Keratinocyte (primary cell): ENCODE measurements around the gene DDX31. TPM values are rescaled to one million over a fixed set of nuclear protein-coding genes. Genes with fewer than 3 reads are reported as not detected.

ENCODE experiments used
- DNase-seq: peaks from one replicate; pipeline ENCODE4 v3.0.0-alpha.2; 2011; ENCODE audit warnings: low read depth, missing footprints, low spot score
- FAIRE-seq: peaks from 2 replicates; lab custom pipeline; 2011; peaks lifted over from hg19 to GRCh38; lab: Jason Lieb, UNC
- H2AFZ ChIP-seq: 2 replicates; pipeline ENCODE4 v1.6.0; 2012; ENCODE audit warnings: low read length, control low read depth, inconsistent platforms; ENCODE audit not compliant: control insufficient read depth
- H3K27ac ChIP-seq: 2 replicates; pipeline ENCODE4 v1.5.1; 2011; ENCODE audit warnings: low read length; ENCODE audit not compliant: control insufficient read depth, insufficient read depth
- H3K27me3 ChIP-seq: 3 replicates; pipeline ENCODE4 v1.6.0; 2011; ENCODE audit warnings: low read length; ENCODE audit not compliant: control insufficient read depth, insufficient read depth; ENCODE audit errors: extremely low read depth
- H3K36me3 ChIP-seq, 2 experiments: 2 replicates in 1 of 2; 3 replicates in 1 of 2; pipeline ENCODE4 v1.5.1; 2011; ENCODE audit warnings: low read length in 2 of 2, mild to moderate bottlenecking in 1 of 2; ENCODE audit not compliant: control insufficient read depth in 2 of 2, insufficient read depth in 2 of 2; ENCODE audit errors: extremely low read depth in 1 of 2
- H3K4me1 ChIP-seq: 3 replicates; pipeline ENCODE4 v1.5.1; 2011; ENCODE audit warnings: low read length; ENCODE audit not compliant: control insufficient read depth, insufficient read depth; ENCODE audit errors: extremely low read depth
- H3K4me2 ChIP-seq: 3 replicates; pipeline ENCODE4 v1.6.0; 2011; ENCODE audit warnings: low read depth, low read length; ENCODE audit not compliant: control insufficient read depth, insufficient read depth; ENCODE audit errors: extremely low read depth
- H3K4me3 ChIP-seq, 3 experiments: fragments of 200-600 bp in 1 of 3; sonication (generic) in 1 of 3; 2 replicates in 2 of 3; 3 replicates in 1 of 3; pipeline ENCODE4 v1.5.1; 2011 to 2016; ENCODE audit warnings: low read length in 3 of 3, mild to moderate bottlenecking in 3 of 3, control low read depth in 2 of 3, inconsistent platforms in 1 of 3, low read depth in 1 of 3, mixed read lengths in 1 of 3, mixed run types in 1 of 3, moderate library complexity in 1 of 3; ENCODE audit not compliant: control insufficient read depth in 2 of 3, insufficient read depth in 2 of 3; ENCODE audit errors: extremely low read depth in 1 of 3
- H3K79me2 ChIP-seq: 2 replicates; pipeline ENCODE4 v1.6.0; 2012; ENCODE audit warnings: low read length; ENCODE audit not compliant: control insufficient read depth, insufficient read depth
- H3K9ac ChIP-seq: 3 replicates; pipeline ENCODE4 v1.6.0; 2011; ENCODE audit warnings: low read length; ENCODE audit not compliant: control insufficient read depth, insufficient read depth; ENCODE audit errors: extremely low read depth
- H3K9me1 ChIP-seq: 3 replicates; pipeline ENCODE4 v1.6.0; 2011; ENCODE audit warnings: low read length; ENCODE audit not compliant: control insufficient read depth, insufficient read depth; ENCODE audit errors: extremely low read depth
- H3K9me3 ChIP-seq: 2 replicates; pipeline ENCODE4 v1.5.1; 2012; ENCODE audit warnings: low read depth, low read length; ENCODE audit not compliant: control insufficient read depth
- H4K20me1 ChIP-seq: 3 replicates; pipeline ENCODE4 v1.6.0; 2011; ENCODE audit warnings: low read length; ENCODE audit not compliant: control insufficient read depth, insufficient read depth; ENCODE audit errors: extremely low read depth
- EZH2 ChIP-seq: IDR thresholded peaks from one replicate; pipeline ENCODE4 v1.6.1; 2012; ENCODE audit warnings: inconsistent platforms, mild to moderate bottlenecking, low read length, moderate library complexity
- dilution Hi-C: fragments of 300-500 bp; cut with MboI; formaldehyde crosslinking; loops from one replicate; pipeline ENCODE4 v1.7.0; 2020; ENCODE audit warnings: low sequenced_read_pairs; ENCODE audit not compliant: extremely low pct_ligation_motif_present
- polyA plus RNA-seq, 5 experiments: library from polyadenylated mRNA; depleted of rRNA in 3 of 5; stranded (reverse) in 3 of 5; stranded (forward) in 1 of 5; unstranded in 1 of 5; fragments of >200 nt; gene quantifications; 1 replicate in 1 of 5; 2 replicates in 3 of 5; 3 replicates in 1 of 5; pipeline versions ENCODE4 v1.2.1 to v1.2.3, GENCODE V29; 2011 to 2012; ENCODE audit warnings: missing spikeins in 2 of 5, low read depth in 1 of 5, low replicate concordance in 1 of 5
- TF ChIP-seq, protein P1 (sequence below), 3 experiments: IDR thresholded peaks in 1 of 3; conservative IDR thresholded peaks in 1 of 3; optimal IDR thresholded peaks in 1 of 3; 2 replicates in 2 of 3; 3 replicates in 1 of 3; pipeline versions ENCODE3 to v1.5.1; 2011; ENCODE audit warnings: low read length in 3 of 3, mild to moderate bottlenecking in 3 of 3, moderate library complexity in 2 of 3, control low read depth in 1 of 3, inconsistent platforms in 1 of 3; ENCODE audit not compliant: insufficient read depth in 2 of 3; ENCODE audit errors: extremely low read depth in 1 of 3

The DDX31 gene
- polyA plus RNA-seq, 1 donor (not counting 4 experiments of a cell fraction or from before 2014, with no cell fraction given), result 21.0 TPM

DNA sequence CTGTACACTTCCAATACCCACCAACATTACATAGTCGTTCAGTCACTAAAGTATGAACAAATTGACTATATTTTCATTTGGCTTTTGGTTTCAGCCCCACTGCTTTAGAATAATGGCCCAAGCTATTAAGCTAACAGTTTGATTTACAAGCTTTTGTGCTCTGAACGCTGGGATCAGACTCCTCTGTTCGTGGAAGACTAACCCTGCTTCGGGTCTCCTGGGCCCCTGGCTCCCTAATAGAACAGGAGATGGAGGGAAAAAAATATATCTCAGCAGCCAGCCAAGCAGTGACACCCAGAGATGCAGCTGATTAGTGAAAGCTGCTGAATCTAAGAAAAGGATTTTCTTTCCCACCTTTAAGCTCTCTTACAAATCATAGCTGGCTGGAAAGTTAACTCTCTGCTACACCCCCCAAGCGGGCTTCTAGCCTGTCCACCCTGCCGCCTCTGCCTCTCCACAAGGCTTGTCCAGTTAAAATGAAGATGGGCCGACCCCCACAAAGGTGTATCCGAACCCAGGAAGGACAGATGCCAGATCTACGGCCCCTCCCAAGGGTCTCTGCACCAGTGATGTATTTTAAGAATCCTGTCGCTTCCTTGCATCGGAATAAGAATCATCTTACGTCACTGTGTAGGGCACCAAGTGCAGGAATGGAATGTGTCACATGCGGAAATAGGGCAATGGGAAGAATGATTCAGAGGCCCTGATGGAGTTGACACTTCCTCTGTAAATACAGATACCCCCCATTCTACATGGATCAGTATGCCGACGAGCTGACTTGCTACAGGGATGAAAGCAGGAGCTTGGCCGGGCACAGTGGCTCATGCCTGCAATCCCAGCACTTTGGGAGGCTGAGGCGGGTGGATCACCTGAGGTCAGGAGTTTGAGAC, 120.8 kb downstream of the DDX31 start:
- no peak overlapping the region for H3K9ac ChIP-seq
- dilution Hi-C loops, result no loop called here
- no peaks in the 10 kb centered on the region for H3K4me1 ChIP-seq
- no peaks in the 10 kb centered on the region for H3K79me2 ChIP-seq
- H3K4me2 ChIP-seq, result no peak overlapping the region
- H3K27me3 ChIP-seq, result peaks cover 20% of the 10 kb centered on the region
- no peak overlapping the region for H2AFZ ChIP-seq
- no peak overlapping the region for H3K4me3 ChIP-seq
- H4K20me1 ChIP-seq, result no peaks in the 10 kb centered on the region
- no peaks in the 10 kb centered on the region for H3K36me3 ChIP-seq
- TF ChIP-seq EZH2, result no peak
- TF ChIP-seq, protein P1, sequence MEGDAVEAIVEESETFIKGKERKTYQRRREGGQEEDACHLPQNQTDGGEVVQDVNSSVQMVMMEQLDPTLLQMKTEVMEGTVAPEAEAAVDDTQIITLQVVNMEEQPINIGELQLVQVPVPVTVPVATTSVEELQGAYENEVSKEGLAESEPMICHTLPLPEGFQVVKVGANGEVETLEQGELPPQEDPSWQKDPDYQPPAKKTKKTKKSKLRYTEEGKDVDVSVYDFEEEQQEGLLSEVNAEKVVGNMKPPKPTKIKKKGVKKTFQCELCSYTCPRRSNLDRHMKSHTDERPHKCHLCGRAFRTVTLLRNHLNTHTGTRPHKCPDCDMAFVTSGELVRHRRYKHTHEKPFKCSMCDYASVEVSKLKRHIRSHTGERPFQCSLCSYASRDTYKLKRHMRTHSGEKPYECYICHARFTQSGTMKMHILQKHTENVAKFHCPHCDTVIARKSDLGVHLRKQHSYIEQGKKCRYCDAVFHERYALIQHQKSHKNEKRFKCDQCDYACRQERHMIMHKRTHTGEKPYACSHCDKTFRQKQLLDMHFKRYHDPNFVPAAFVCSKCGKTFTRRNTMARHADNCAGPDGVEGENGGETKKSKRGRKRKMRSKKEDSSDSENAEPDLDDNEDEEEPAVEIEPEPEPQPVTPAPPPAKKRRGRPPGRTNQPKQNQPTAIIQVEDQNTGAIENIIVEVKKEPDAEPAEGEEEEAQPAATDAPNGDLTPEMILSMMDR (optimal IDR thresholded peaks at IDR 0.05 in 1 of 3, IDR thresholded peaks at IDR 0.05 in 1 of 3, conservative IDR thresholded peaks at IDR 0.05 in 1 of 3; ENCODE audit: extremely low read depth in 1 of 3, insufficient read depth in 2 of 3, low read length in 3 of 3), result no peak
- no peak for DNase-seq
- no peak for FAIRE-seq
- no peaks in the 10 kb centered on the region for H3K9me1 ChIP-seq
- H3K9me3 ChIP-seq, result no peaks in the 10 kb centered on the region
- H3K27ac ChIP-seq, result no peak overlapping the region

DNA sequence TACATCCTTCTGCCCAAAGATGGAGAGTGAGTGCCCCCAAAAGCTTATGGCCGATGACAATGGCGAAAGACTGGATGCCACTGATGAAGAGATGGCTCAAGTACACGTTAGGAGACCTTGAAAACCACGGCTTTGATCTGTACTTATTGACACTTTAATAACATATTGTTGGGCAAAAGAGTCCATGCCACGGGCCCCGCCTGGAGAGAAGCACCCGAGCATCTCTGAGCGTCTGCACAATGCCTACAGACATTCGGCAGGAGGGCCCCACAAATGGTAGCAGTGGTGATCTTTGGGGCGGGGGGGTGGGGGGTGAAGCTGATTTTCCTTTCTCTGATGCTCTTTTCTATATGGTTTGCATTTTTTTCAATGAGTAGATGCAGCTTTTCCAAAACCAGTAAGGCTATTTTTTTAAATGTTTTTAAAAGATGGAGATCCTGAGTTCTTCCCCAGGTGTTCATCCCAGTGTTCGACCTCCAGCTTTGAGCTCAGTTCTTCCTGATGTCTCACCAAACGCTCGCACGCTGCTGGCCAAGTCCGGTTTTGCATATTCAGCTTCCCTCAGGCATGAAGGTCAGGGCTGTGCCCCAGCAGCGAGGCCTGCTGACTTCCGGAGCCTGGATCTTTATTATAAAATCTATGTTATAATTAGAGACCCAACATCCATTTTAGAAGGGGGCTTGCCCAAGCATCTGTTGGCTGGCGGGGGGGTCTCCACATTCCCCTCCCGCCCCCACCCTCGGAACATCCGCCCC, 121.6 kb downstream of the DDX31 start:
- Histone ChIP-seq H3K79me2 (no peaks in the 10 kb centered on the region), H3K9ac (no peak overlapping the region), H2AFZ (no peak overlapping the region), H3K27me3 (peaks cover 20% of the 10 kb centered on the region), H3K4me2 (no peak overlapping the region), H3K9me3 (no peaks in the 10 kb centered on the region), H3K36me3 (no peaks in the 10 kb centered on the region), H3K9me1 (no peaks in the 10 kb centered on the region), H4K20me1 (no peaks in the 10 kb centered on the region), H3K27ac (no peak overlapping the region), H3K4me1 (no peaks in the 10 kb centered on the region), H3K4me3 (no peak overlapping the region)
- DNase-seq (no peak), FAIRE-seq (no peak)
- TF ChIP-seq, protein P1 (optimal IDR thresholded peaks at IDR 0.05 in 1 of 3, IDR thresholded peaks at IDR 0.05 in 1 of 3, conservative IDR thresholded peaks at IDR 0.05 in 1 of 3; ENCODE audit: extremely low read depth in 1 of 3, insufficient read depth in 2 of 3, low read length in 3 of 3), result no peak
- no peak for TF ChIP-seq EZH2
- dilution Hi-C loops, result no loop called here
